Ovary (tissue), 9 donors: ENCODE results near the gene HOXD1. TPM values are rescaled to one million over a fixed set of nuclear protein-coding genes. Genes with fewer than 3 reads are reported as not detected.

Source experiments
- DNase-seq, 5 donors: peaks; one replicate each; pipeline ENCODE4 v3.0.0-alpha.2; 2019 to 2020
- H3K27ac ChIP-seq, 2 donors: fragments of 200-600 bp; one replicate each; pipeline versions ENCODE4 v1.5.1 to v1.8.0; 2019 to 2022
- H3K27me3 ChIP-seq: fragments of 200-600 bp; one replicate; pipeline ENCODE4 v1.8.0; 2022
- H3K36me3 ChIP-seq: fragments of 200-600 bp; sonication (generic); one replicate; pipeline ENCODE4 v1.5.1; 2019
- H3K4me1 ChIP-seq: one replicate; pipeline ENCODE4 v1.8.1; 2013; ENCODE audit warnings: mild to moderate bottlenecking, moderate library complexity; ENCODE audit not compliant: insufficient read depth
- H3K4me3 ChIP-seq: fragments of 200-600 bp; sonication (generic); one replicate; pipeline ENCODE4 v1.5.1; 2017
- H3K9me3 ChIP-seq, 2 donors: fragments of 200-600 bp in 1 of 2; sonication (generic) in 1 of 2; one replicate each; pipeline versions ENCODE4 v1.5.1 to v1.8.1; 2013 to 2019; ENCODE audit warnings: mild to moderate bottlenecking in 1 of 2, moderate library complexity in 1 of 2
- EP300 ChIP-seq: sonication (generic); formaldehyde crosslinking; IDR thresholded peaks from one replicate; pipeline ENCODE4 v1.6.1; 2017; ENCODE audit warnings: antibody characterized with exemption
- POLR2A ChIP-seq: fragments of 450-650 bp; IDR thresholded peaks from one replicate; pipeline ENCODE4 v1.6.1; 2017; ENCODE audit warnings: antibody characterized with exemption, mild to moderate bottlenecking, moderate library complexity
- WGBS, 3 donors: extraction: QIAGEN DNeasy Blood & Tissue Kit in 1 of 3; methylation state at CpG; one replicate each; pipeline versions ENCODE4 v1.1.5 to v1.1.7; 2013 to 2017; 5-methylcytosine and 5-hydroxymethylcytosine counted together
- intact Hi-C, 4 donors: fragments of 100-400 bp; cut with DNase I; formaldehyde crosslinking; loops; one replicate each; pipeline versions ENCODE4 v1.11.0 to v1.15.1; 2022 to 2023
- microRNA counts: library from miRNA; unstranded; fragments of <30 nt; microRNA quantifications from one replicate; lab custom pipeline; 2016
- microRNA-seq, 3 donors: library from miRNA; unstranded; fragments of <30 nt; microRNA quantifications; one replicate each; pipeline versions ENCODE4 to v1.2.0, GENCODE V29; 2019 to 2020
- polyA plus RNA-seq, 2 donors: library from polyadenylated mRNA; stranded (reverse); fragments of 200-250 nt in 1 of 2; fragments of 350-450 nt in 1 of 2; fragmentation: Illumina TruSeq in 1 of 2; extraction: RNeasy Lipid Tissue Mini Kit (QIAGEN cat#74804) in 1 of 2; gene quantifications; one replicate each; pipeline ENCODE4 v1.2.3, GENCODE V29; 2013 to 2014
- small RNA-seq: library from RNA; depleted of rRNA; stranded (forward); fragments of <200 nt; gene quantifications from one replicate; pipeline ENCODE3, GENCODE V24; 2016
- total RNA-seq, 7 donors: library from RNA; depleted of rRNA in 2 of 7; stranded (reverse); fragments of >200 nt in 2 of 7; fragmentation: NEBNext Ultra II Directional in 3 of 7; extraction: Animal tissue kit (Norgen Biotek cat#: 25700) in 3 of 7; gene quantifications; one replicate each; pipeline versions ENCODE4 v1.1.0 to v1.2.4, GENCODE V29; 2016 to 2023
- TF ChIP-seq, protein P1 (sequence below), 3 donors: fragments of 450-650 bp in 2 of 3; fragments of 200-600 bp in 1 of 3; IDR thresholded peaks; one replicate each; pipeline versions ENCODE4 v1.5.1 to v1.8.0; 2016 to 2022; ENCODE audit warnings: antibody characterized with exemption in 3 of 3, mild to moderate bottlenecking in 1 of 3
- donor health status: DM: no; HTN: no; CAD: no; lungs with moderate emphysema.
- donor health status: DM: no; HTN: no; CAD: no.
- donor health status: Bipolar disorder and iron deficiency.
- donor health status: DM: yes; HTN: yes; CAD: no.
- donor health status: DM: no; HTN: no; CAD: no.
- donor health status: DM: yes; HTN: yes; CAD: no.

The HOXD1 gene
- total and polyA plus RNA-seq, 9 donors = 0.23 to 5.3 (median 0.55) TPM

DNA sequence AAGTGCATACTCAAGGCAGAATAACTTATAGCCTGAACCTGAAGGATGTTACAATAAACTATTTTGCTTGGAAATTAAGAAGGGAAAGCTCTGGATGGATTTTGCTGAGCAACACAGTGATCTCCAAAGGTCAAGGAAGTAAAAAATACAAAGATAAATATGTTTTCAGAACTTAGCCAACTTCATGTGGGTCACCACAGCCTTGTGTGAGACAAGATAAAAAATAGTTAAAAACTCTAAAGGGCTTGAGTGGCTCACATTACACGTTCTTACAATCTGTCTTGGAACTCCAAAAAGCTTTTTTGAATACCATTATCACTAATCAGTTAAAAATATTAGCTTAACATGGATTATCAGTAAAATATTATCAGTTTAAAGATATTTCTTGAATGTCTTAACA is 51.8 kb downstream of the HOXD1 start:
- intact Hi-C loops = no loop called here
- Histone ChIP-seq H3K36me3 (no peaks in the 10 kb centered on the region), H3K9me3 (no peaks in the 10 kb centered on the region), H3K4me3 (no peak overlapping the region), H3K27ac (no peak overlapping the region), H3K27me3 (no peaks in the 10 kb centered on the region), H3K4me1 (no peaks in the 10 kb centered on the region)
- no peak for DNase-seq
- 10 to 14% (median 12%) methylated on average over 1 of the region's 1 CpG for WGBS, 3 donors
- TF ChIP-seq, protein P1, sequence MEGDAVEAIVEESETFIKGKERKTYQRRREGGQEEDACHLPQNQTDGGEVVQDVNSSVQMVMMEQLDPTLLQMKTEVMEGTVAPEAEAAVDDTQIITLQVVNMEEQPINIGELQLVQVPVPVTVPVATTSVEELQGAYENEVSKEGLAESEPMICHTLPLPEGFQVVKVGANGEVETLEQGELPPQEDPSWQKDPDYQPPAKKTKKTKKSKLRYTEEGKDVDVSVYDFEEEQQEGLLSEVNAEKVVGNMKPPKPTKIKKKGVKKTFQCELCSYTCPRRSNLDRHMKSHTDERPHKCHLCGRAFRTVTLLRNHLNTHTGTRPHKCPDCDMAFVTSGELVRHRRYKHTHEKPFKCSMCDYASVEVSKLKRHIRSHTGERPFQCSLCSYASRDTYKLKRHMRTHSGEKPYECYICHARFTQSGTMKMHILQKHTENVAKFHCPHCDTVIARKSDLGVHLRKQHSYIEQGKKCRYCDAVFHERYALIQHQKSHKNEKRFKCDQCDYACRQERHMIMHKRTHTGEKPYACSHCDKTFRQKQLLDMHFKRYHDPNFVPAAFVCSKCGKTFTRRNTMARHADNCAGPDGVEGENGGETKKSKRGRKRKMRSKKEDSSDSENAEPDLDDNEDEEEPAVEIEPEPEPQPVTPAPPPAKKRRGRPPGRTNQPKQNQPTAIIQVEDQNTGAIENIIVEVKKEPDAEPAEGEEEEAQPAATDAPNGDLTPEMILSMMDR (IDR thresholded peaks at IDR 0.05) = no peak
- TF ChIP-seq POLR2A (no peak), EP300 (no peak)

MicroRNA genes within 50 kb of the gene (microRNA counts, 767-probe panel; counts per million panel counts)
- microRNA hsa-miR-10b-5p (lab: Ali Mortazavi, UCI) = 5,961 counts per million, percentile 97 among the panel's probes with 10 or more counts

Small RNA genes within 50 kb of the gene (microRNA-seq; reads per million reads assigned to microRNA genes)
- gene MIR10B = 42,567 to 76,742 (median 57,286) reads per million in 3 donors

Small RNA genes within 50 kb of the gene (small RNA-seq; reads per million reads assigned to genes)
- 520,437 reads per million, percentile 100 among the genes with 10 or more reads in this experiment for gene MIR10B

Other genes starting within 250 kb of the HOXD1 start
- 10 to 100 TPM; 11.3 to 40.3 (median 29.6) TPM for gene LNPK, start 186.4 kb upstream of the HOXD1 start, total RNA-seq
- 10 to 100 TPM in 1 of 2 donors, 1 to 10 TPM in 1; 5.4 to 13.5 TPM for gene LNPK, start 186.4 kb upstream of the HOXD1 start, polyA plus RNA-seq
- gene EVX2, start 104.7 kb upstream of the HOXD1 start, total RNA-seq = not detected
- gene EVX2, start 104.7 kb upstream of the HOXD1 start, polyA plus RNA-seq = not detected
- gene HOXD13, start 95.9 kb upstream of the HOXD1 start, total RNA-seq = not detected
- gene HOXD13, start 95.9 kb upstream of the HOXD1 start, polyA plus RNA-seq = not detected
- gene HOXD12, start 88.9 kb upstream of the HOXD1 start, total RNA-seq = not detected
- not detected for gene HOXD12, start 88.9 kb upstream of the HOXD1 start, polyA plus RNA-seq
- gene HOXD11, start 81.4 kb upstream of the HOXD1 start, total RNA-seq = 1 to 10 TPM in 2 of 7 donors, under 1 TPM in 1, not detected in 4; 0.61 to 1.3 (median 1.1) TPM
- gene HOXD11, start 81.4 kb upstream of the HOXD1 start, polyA plus RNA-seq = under 1 TPM; 0.07 to 0.48 TPM
- 1 to 10 TPM in 4 of 7 donors, under 1 TPM in 3; 0.38 to 3.2 (median 1.0) TPM for gene HOXD10, start 71.9 kb upstream of the HOXD1 start, total RNA-seq
- 1 to 10 TPM; 1.1 to 8.1 TPM for gene HOXD10, start 71.9 kb upstream of the HOXD1 start, polyA plus RNA-seq
- gene HOXD9, start 65.9 kb upstream of the HOXD1 start, total RNA-seq = 10 to 100 TPM in 6 of 7 donors, 1 to 10 TPM in 1; 9.7 to 20.6 (median 12.8) TPM
- 10 to 100 TPM; 11.7 to 13.0 TPM for gene HOXD9, start 65.9 kb upstream of the HOXD1 start, polyA plus RNA-seq
- 10 to 100 TPM; 29.2 to 46.8 (median 33.1) TPM for gene HOXD8, start 59.0 kb upstream of the HOXD1 start, total RNA-seq
- gene HOXD8, start 59.0 kb upstream of the HOXD1 start, polyA plus RNA-seq = 10 to 100 TPM; 36.9 to 50.6 TPM
- gene HOXD4, start 37.1 kb upstream of the HOXD1 start, total RNA-seq = 10 to 100 TPM in 6 of 7 donors, 1 to 10 TPM in 1; 6.2 to 16.5 (median 12.7) TPM
- 10 to 100 TPM in 1 of 2 donors, 1 to 10 TPM in 1; 8.3 to 11.0 TPM for gene HOXD4, start 37.1 kb upstream of the HOXD1 start, polyA plus RNA-seq
- 10 to 100 TPM; 12.5 to 18.7 (median 16.5) TPM for gene HOXD3, start 31.4 kb upstream of the HOXD1 start, total RNA-seq
- 10 to 100 TPM in 1 of 2 donors, 1 to 10 TPM in 1; 6.7 to 10.1 TPM for gene HOXD3, start 31.4 kb upstream of the HOXD1 start, polyA plus RNA-seq
- 10 to 100 TPM; 15.2 to 24.4 (median 18.4) TPM for gene MTX2, start 80.8 kb downstream of the HOXD1 start, total RNA-seq
- gene MTX2, start 80.8 kb downstream of the HOXD1 start, polyA plus RNA-seq = 10 to 100 TPM; 24.8 to 36.8 TPM